ENCODE data around the gene CYBB. TPM values are rescaled to one million over a fixed set of nuclear protein-coding genes. Genes with fewer than 3 reads are reported as not detected.

The CYBB gene
- total RNA-seq, 1 donor = 1.4 TPM

DNA sequence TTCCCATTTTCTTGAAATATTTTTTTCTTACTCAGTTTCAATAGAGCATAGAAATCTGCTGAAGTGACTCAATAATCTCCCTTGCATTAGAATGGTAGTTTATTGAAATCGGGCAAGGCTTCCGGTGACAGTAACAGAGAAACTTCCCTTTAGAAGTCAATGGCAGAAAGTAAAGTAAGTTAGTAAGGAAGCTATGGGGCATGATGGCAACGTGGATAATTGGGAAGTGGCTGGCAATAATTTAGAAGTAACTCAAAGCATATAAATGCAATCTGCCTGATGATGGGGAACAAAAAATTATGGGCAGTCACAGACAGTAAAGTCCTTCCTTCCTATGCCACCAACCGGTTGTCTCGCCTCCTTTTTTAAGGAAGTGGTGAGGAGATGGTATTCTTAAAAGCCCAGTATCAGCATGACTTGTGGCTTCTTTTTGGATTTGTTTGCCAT lies 7.6 kb downstream of the CYBB start:
- DNase-seq (ENCODE audit: insufficient read length, low spot score, missing footprints) = no peak
- Histone ChIP-seq H4K20me1 (ENCODE audit: insufficient read depth, low read length) (no peaks in the 10 kb centered on the region), H2AFZ (ENCODE audit: low read length) (no peak overlapping the region), H3K9me3 (ENCODE audit: low read depth, low read length) (no peaks in the 10 kb centered on the region), H3K36me3 (ENCODE audit: insufficient read depth, low read length) (no peaks in the 10 kb centered on the region), H3K4me3 (ENCODE audit: insufficient read depth, low read length) (no peak overlapping the region), H3K79me2 (ENCODE audit: insufficient read depth, low read length) (no peaks in the 10 kb centered on the region), H3K27ac (ENCODE audit: low read depth, low read length) (no peak overlapping the region), H3K4me2 (ENCODE audit: insufficient read depth, low read length) (no peak overlapping the region), H3K4me1 (ENCODE audit: insufficient read depth, low read length) (no peaks in the 10 kb centered on the region), H3K27me3 (ENCODE audit: insufficient read depth, low read length) (no peaks in the 10 kb centered on the region)
- TF ChIP-seq, protein P1, sequence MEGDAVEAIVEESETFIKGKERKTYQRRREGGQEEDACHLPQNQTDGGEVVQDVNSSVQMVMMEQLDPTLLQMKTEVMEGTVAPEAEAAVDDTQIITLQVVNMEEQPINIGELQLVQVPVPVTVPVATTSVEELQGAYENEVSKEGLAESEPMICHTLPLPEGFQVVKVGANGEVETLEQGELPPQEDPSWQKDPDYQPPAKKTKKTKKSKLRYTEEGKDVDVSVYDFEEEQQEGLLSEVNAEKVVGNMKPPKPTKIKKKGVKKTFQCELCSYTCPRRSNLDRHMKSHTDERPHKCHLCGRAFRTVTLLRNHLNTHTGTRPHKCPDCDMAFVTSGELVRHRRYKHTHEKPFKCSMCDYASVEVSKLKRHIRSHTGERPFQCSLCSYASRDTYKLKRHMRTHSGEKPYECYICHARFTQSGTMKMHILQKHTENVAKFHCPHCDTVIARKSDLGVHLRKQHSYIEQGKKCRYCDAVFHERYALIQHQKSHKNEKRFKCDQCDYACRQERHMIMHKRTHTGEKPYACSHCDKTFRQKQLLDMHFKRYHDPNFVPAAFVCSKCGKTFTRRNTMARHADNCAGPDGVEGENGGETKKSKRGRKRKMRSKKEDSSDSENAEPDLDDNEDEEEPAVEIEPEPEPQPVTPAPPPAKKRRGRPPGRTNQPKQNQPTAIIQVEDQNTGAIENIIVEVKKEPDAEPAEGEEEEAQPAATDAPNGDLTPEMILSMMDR (IDR thresholded peaks at IDR 0.05; ENCODE audit: extremely low read depth, low read depth, low read length) = no peak

DNA sequence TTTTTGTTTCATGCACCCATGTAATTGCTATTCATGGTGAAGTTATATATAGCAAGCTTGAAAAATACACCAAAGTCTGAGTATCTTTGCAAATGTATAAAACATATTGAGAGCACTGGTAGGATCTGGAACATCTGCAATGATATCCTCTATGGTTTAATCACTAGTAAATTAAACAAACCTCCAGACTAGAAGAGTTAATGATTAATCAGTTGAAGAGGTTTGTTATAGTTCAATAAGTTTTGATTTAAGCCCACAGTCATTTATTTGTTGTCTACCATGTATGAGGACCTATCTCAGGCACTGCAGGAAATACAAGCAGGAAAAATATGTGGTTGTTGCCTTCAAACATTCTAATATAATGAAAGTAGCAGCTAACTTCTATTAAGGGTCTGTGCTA lies 16.5 kb downstream of the CYBB start:
- Histone ChIP-seq H3K4me1 (ENCODE audit: insufficient read depth, low read length) (no peaks in the 10 kb centered on the region), H3K27me3 (ENCODE audit: insufficient read depth, low read length) (no peaks in the 10 kb centered on the region)

DNA sequence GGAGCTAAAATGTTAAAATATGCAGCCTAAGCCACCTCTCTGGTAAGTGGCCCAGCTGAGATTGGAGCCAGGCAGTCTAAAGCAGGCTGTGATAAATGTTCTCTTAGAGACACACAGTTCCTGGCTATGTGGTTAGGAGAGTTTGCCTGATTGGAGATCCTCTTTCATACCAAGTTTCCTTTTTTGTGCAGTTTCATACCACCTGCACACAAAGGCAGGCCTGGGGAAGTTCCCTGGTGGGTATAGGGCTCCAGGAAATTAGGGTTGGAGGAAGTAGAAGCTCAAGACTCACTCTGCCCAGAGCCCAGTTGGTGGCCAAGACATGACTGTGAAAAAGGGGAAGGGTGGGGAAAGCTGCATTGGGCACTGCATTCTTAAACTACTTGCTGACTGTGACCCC lies 16.9 kb downstream of the CYBB start:
- no peaks in the 10 kb centered on the region for H3K27me3 ChIP-seq (ENCODE audit: insufficient read depth, low read length)
- H3K36me3 ChIP-seq (ENCODE audit: insufficient read depth, low read length) = no peaks in the 10 kb centered on the region
- no peak overlapping the region for H2AFZ ChIP-seq (ENCODE audit: low read length)
- H3K79me2 ChIP-seq (ENCODE audit: insufficient read depth, low read length) = no peaks in the 10 kb centered on the region
- TF ChIP-seq, protein P1 (IDR thresholded peaks at IDR 0.05; ENCODE audit: extremely low read depth, low read depth, low read length) = no peak
- no peaks in the 10 kb centered on the region for H3K9me3 ChIP-seq (ENCODE audit: low read depth, low read length)
- no peaks in the 10 kb centered on the region for H4K20me1 ChIP-seq (ENCODE audit: insufficient read depth, low read length)
- no peaks in the 10 kb centered on the region for H3K4me1 ChIP-seq (ENCODE audit: insufficient read depth, low read length)
- no peak overlapping the region for H3K4me2 ChIP-seq (ENCODE audit: insufficient read depth, low read length)
- no peak overlapping the region for H3K4me3 ChIP-seq (ENCODE audit: insufficient read depth, low read length)
- no peak overlapping the region for H3K27ac ChIP-seq (ENCODE audit: low read depth, low read length)
- no peak for DNase-seq (ENCODE audit: insufficient read length, low spot score, missing footprints)

More for the DNA sequence above, 16.5 kb downstream of the CYBB start:
- Histone ChIP-seq H4K20me1 (ENCODE audit: insufficient read depth, low read length) (no peaks in the 10 kb centered on the region), H2AFZ (ENCODE audit: low read length) (no peak overlapping the region), H3K79me2 (ENCODE audit: insufficient read depth, low read length) (no peaks in the 10 kb centered on the region), H3K4me3 (ENCODE audit: insufficient read depth, low read length) (no peak overlapping the region), H3K36me3 (ENCODE audit: insufficient read depth, low read length) (no peaks in the 10 kb centered on the region), H3K9me3 (ENCODE audit: low read depth, low read length) (no peaks in the 10 kb centered on the region), H3K27ac (ENCODE audit: low read depth, low read length) (no peak overlapping the region), H3K4me2 (ENCODE audit: insufficient read depth, low read length) (no peak overlapping the region)
- TF ChIP-seq, protein P1 (IDR thresholded peaks at IDR 0.05; ENCODE audit: extremely low read depth, low read depth, low read length) = no peak
- no peak for DNase-seq (ENCODE audit: insufficient read length, low spot score, missing footprints)

DNA sequence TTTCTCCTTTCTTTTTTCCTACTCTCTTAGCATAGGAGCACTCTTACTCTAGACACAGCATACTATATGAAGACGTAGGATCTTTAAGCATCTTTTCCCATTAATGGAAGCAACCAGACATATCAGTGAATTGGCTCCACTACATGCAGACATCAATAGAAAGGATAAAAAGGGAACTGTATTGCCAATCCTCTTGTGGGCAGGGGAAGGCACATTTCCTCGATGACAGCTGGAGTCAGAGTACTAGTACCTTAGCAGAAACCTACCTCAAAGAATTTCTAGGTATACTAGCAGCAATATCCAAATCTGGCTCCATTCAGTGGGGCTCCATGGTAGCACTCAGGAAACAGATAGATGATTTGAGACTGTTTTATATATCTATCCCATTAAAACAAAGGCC lies 20.1 kb downstream of the CYBB start:
- Histone ChIP-seq H3K27ac (ENCODE audit: low read depth, low read length) (no peak overlapping the region), H3K9me3 (ENCODE audit: low read depth, low read length) (no peaks in the 10 kb centered on the region), H3K4me1 (ENCODE audit: insufficient read depth, low read length) (no peaks in the 10 kb centered on the region), H3K4me2 (ENCODE audit: insufficient read depth, low read length) (no peak overlapping the region), H4K20me1 (ENCODE audit: insufficient read depth, low read length) (no peaks in the 10 kb centered on the region), H3K36me3 (ENCODE audit: insufficient read depth, low read length) (no peaks in the 10 kb centered on the region), H2AFZ (ENCODE audit: low read length) (no peak overlapping the region), H3K79me2 (ENCODE audit: insufficient read depth, low read length) (no peaks in the 10 kb centered on the region), H3K27me3 (ENCODE audit: insufficient read depth, low read length) (no peaks in the 10 kb centered on the region), H3K4me3 (ENCODE audit: insufficient read depth, low read length) (no peak overlapping the region)
- no peak for DNase-seq (ENCODE audit: insufficient read length, low spot score, missing footprints)
- TF ChIP-seq, protein P1 (IDR thresholded peaks at IDR 0.05; ENCODE audit: extremely low read depth, low read depth, low read length) = no peak

Data from osteoblast (primary cell).